Head of caudate nucleus (tissue), 42 donors: ENCODE data around the gene TERF2IP.

Experiments used
- DNase-seq, 42 donors: peaks; one replicate each; pipeline versions ENCODE4 v3.0.0 to v3.0.0-alpha.2; 2020 to 2021; ENCODE audit warnings: mixed read lengths in 7 of 42
- intact Hi-C: fragments of 100-400 bp; cut with DNase I; formaldehyde crosslinking; loops from one replicate; pipeline ENCODE4 v1.15.0; 2022

TERF2IP gene, protein sequence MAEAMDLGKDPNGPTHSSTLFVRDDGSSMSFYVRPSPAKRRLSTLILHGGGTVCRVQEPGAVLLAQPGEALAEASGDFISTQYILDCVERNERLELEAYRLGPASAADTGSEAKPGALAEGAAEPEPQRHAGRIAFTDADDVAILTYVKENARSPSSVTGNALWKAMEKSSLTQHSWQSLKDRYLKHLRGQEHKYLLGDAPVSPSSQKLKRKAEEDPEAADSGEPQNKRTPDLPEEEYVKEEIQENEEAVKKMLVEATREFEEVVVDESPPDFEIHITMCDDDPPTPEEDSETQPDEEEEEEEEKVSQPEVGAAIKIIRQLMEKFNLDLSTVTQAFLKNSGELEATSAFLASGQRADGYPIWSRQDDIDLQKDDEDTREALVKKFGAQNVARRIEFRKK

DNA sequence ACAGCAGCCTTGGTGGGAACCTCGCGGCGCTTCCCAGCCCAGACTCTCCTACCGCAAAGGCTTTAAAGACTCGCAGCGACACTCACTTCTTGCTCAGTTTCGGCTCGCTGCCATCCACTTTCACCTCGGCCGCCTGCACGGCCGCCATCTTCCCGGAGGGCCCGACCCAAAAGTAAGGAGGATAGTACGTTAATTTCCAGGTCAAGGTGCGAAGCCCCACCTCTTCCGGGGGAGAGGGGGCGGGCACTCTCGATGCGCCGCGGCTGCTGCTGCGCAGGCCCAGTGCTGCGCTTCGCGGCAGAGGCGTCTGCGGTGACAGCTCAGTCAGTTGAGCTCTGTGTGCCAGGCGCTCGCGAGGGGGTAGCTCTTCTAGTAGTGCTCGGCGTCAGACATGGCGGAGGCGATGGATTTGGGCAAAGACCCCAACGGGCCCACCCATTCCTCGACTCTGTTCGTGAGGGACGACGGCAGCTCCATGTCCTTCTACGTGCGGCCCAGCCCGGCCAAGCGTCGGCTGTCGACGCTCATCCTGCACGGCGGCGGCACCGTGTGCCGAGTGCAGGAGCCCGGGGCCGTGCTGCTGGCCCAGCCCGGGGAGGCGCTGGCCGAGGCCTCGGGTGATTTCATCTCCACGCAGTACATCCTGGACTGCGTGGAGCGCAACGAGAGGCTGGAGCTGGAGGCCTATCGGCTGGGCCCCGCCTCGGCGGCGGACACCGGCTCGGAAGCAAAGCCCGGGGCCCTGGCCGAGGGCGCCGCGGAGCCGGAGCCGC lies at the start of gene TERF2IP, which contains the start of gene KARS1:
TERF2IP (plus strand) TSS at position 282 of the 773 bp plus-strand sequence; CDS start at position 392, 110 bp downstream.
KARS1 (minus strand) TSS at position 174 of the 773 bp plus-strand sequence; CDS start at position 148, 26 bp downstream.
- DNase-seq: peak; percentile 87 to 98 (median 95)
- intact Hi-C loops: no loop called here

DNA sequence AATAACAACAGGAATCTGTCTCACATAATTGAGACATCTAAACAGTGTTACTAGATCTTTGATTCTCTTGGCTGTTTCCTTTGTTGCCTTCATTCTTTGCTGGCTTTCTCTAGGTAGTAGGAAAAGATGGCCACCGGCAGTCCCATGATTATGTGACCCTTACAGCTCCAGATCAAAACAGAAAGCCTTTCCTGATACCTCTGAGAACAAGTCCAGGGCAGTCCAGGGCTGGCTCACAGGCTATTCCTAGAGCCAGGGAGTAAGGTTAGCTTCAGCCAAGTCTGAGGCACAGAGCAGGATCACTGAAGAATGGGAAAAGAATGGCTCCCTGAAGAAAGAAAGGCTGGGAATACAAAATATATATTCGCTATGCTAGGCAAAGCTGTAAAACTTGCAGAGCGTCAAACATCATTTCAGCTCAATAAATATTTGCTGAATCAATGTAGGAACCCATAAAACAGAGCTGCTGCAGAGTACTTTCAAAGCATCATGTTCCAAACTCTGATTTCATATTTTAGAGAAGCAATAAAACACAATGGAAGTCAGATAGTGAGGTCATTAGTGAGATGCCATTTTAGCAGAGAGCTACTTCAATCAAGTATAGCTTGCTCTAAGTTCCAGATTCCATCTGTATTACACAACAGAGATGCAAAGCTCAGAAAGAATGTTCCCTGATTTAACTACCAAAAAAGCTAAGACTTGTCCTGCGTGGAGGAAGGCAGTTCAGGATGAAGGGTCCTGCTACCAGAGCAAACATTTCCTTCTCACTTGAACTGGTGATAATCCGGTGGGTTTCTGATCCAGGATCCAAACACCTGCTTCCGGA lies 47.9 kb upstream of the TERF2IP start:
- DNase-seq: no peak
- intact Hi-C loops: no loop called here

DNA sequence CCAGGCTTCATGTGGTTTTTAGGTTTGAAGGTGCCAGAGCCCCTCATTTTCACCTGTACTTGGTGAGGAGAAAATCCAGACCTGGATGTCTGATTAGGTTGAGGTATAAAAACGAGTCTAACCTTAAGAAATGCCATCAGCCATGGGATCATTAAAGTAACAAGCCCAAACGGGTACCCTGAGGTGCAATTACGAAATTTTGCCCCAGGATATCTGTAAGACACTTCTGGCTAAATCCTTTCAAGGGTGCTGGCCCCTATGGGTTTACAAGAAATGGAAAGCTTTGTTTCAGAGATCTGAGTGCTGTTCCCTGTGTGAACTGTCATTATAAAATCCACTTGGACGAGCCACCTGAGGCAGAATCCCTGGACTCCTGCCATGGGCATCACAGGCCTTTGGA lies 44.3 kb upstream of the TERF2IP start:
- intact Hi-C loops: no loop called here
- DNase-seq: no peak

DNA sequence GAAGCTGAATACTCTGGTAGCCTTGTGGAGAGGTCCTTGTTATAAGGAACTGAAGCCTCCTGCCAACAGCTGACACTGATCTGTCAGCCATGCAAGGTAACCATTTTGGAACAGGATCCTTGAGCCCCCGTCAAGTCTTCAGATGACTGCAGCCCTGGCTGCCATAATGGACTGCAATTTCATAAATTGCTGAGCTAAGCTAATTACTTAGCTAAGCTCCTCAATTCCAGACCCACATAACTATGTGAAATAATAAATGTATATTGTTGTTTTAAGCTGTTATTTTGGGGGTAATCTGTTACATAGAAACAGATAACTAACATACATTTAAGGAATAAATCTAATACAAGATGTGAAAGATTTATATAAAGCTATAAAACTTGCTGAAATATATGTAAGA lies 41.1 kb upstream of the TERF2IP start:
- intact Hi-C loops: no loop called here
- no peak for DNase-seq

DNA sequence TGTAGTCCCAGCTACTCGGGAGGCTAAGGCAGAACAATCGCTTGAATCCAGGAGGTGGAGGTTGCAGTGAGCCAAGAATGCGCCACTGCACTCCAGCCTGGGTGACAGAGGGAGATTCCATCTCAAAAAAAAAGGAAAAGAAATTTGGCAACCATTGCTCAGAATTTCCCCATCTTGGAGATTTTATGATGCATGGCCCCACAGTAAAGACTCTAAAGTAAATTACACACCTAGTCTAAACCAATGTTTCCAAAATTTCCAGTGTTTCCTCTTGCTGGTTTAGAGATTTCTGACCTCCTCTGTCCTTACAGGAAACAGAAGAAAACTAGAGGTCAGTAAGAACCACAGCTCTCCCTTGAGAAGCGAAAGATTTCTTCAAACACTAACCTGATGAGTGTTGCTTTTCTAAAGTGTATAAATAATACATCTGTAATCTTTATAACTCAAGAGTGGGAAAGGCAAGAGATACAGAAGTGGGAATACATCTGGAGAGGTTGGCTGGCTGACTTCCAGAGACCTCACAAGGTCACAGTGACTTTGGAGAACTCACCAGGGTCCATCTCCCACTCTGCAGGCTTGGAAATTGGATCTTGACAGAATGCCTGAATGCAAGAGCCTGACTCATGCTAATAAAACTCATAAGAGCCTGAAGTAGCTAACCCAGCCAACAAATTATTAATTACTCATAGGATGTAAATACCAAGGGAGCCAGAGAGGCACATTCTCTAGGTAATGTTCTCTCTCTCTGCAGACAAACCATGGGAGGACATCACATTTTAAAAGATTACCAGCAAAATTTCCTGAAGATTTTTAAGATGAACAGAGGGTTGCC lies 33.3 kb upstream of the TERF2IP start:
- intact Hi-C loops: no loop called here
- no peak for DNase-seq

DNA sequence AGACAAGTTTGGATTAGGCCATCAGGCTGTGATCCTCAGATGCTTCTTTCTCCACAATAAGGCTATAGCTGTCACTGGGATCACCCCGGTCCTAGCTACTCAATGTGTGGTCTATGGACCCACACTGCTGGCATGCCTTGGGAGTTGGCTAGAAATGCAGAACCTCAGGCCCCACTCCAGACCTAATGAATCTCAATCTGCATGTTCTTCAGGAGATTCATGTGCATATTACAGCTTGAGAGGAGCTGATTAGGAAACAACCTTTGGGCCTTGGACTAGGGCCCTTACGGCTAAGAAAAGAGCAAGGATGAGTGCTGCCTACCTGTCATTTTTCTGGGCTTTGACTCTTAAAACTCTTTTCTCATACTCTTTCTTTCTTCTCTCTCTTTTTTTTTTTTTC lies 32.0 kb upstream of the TERF2IP start:
- no peak for DNase-seq
- intact Hi-C loops: no loop called here

DNA sequence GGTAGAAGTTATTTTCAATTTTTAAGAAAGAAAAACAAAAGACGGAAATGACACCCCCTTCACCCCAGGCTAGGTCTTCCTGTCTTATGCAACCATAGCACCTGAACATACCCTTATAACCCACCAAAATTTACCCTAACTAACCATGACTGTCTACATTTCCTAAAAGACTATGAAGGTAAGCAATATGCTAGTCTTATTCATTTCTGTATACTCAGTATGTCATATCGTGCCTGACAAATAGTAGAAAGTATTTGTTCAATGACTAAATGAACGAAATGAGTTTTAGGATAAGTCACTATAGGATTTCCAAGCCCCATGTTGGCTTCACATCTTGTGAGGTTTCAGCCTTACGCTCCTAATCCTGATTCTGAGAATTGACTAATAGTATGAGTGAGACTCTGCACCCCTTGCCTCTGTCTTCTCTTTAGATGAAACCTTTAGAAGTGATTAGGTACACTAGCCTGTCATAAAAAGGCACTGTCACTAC lies 31.0 kb upstream of the TERF2IP start:
- DNase-seq: no peak
- intact Hi-C loops: no loop called here

DNA sequence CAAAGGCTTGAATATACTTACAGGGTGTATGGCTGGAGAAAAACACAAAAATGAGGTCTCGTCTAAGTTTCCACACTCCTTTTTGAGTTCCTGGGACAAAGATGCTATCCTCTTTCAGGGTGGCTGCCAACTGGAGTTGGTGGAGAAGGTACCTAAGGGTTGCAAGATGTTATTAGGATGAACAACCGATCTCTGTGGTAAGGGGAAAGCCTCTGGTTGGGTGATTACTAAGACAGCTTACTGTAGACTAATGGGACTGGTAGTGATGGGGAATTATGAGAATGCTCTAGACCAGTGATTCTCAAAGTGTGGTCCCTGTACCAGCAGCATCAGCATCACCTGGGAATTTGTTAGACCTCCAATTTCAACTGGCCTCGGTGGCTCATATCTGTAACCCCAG lies 30.5 kb upstream of the TERF2IP start:
- no peak for DNase-seq
- intact Hi-C loops: no loop called here

DNA sequence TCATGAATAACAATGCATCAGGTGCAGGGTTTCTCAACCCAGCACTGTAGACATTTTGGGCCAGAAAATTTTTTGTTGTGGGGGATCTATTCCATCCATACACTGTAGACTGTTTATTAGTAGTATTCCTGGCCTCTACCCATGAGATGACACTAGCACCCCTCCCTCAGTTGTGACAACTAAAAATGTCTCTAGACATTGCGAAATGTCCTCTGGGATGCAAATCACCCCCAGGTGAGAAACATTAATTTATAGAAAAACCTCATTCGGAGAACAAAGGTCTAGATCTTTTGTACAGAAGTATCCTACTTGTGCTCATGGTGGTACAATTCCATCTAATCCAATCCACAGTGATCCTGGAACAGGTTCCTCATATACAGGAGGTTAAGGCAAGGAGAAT lies 28.8 kb upstream of the TERF2IP start:
- intact Hi-C loops: no loop called here
- no peak for DNase-seq

DNA sequence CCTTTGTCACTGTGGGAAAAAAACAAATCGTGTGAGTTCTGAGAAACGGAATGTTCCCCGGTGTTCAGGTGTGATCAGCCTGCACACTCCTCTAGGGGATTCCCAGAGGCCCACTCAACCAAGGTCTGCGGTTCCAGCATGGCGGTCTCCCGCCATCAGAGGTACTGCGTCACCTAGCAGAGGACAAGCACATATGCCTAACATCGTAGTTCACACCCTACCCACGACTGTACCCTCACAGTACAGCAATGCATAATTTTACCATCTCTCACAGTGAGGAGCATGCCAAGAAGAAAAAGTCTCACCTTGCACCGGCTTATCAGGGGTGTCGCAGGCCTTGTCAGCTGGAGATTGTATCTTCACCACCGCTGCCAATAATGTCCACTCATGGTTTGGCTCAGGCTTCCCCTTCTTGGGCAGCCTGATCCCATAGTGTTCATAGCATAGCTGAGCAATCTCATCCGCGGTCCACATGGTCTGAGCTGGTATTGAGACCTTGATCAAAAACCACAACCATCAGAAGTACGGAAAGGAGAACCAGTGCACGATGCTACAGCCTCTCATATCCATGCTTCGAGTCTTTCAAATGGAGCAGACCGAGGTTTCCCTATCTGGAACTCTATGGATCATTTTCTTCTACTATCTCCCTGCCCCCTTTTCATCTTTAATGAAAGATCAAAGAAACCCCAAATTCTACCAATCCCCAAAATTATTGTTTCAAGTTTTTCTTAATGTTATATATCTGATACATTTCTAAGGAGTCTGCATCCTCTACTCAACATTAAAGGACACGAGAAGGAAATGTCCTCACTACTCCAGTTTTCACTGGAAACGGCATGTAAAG lies 27.0 kb upstream of the TERF2IP start:
- intact Hi-C loops: loop anchor here (5.0 to 10.0 kb wide), 3 partner anchors 53 to 186 kb away; partner anchors contain the start of genes CFDP1, GABARAPL2 and TMEM170A

DNA sequence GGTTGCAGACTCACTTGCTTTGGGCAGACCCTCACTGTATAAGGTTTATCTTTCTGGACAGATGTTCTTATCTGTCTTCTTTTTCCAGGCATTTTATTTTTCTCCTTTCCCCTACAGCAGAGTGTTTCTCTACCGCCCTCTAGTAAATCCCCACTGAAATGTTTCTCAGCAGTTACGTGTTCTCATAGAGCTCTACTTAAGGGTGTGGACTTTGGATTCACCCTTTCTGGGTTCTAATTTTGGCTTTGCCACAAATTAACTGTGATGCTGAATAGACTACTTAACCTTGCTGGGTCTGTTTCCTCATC lies 26.4 kb upstream of the TERF2IP start:
- DNase-seq: peak in 5 of 42 donors; percentile 9 to 53 (median 30)
- intact Hi-C loops: loop anchor here (5.0 to 10.0 kb wide), 3 partner anchors 54 to 186 kb away; partner anchors contain the start of genes CFDP1, GABARAPL2 and TMEM170A

More for the DNA sequence above, 27.0 kb upstream of the TERF2IP start:
- no peak for DNase-seq

DNA sequence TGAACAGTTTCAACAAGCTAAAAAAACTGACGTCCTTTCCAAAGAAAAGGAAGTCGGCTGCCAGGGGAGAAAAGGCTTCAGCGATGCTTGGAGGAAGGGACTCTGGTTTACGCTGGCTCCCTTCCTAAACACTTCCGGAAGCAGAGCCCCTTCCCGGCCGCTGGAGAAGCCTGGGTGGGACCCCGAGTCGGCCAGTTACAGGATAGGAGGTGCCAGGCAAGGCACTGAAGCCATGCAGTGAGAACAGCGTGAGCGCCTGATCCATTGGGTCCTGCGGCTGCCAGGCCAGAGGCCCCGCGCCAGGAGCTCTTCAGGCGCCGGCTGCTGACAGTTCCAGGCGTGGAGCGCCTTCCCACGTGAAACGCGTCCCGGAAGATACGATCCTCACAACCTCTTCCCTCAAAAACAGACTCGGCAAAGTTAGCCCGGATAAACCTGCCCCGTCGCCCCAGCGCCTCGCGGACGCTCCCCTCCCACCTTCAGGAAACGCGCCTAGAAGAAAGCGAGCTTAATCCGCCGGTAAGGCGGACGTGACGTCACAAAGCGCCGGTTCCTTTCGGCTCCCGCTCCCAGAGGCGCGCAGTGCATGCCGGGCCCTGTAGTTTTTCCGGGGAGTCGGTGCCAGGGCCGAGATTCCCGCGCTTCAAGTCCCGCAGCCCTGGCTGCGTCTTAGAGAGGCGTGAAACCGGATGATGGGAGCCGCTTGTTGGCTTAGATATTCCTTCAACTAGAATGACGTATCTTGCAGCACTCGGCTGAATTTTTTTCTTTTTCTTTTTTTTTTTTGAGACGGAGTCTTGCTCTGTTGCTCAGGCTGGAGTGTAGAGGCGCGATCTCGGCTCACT lies 24.6 kb upstream of the TERF2IP start, which contains the start of gene ADAT1:
ADAT1 (minus strand) TSS at position 521 of the 845 bp plus-strand sequence. CDS start 2,482 bp downstream, outside the sequence.
- DNase-seq: peak; percentile 95 to 100 (median 99)
- intact Hi-C loops: loop anchor here (2.0 to 10.0 kb wide), 4 partner anchors 56 to 188 kb away; partner anchors contain the start of genes CFDP1, GABARAPL2 and TMEM170A

DNA sequence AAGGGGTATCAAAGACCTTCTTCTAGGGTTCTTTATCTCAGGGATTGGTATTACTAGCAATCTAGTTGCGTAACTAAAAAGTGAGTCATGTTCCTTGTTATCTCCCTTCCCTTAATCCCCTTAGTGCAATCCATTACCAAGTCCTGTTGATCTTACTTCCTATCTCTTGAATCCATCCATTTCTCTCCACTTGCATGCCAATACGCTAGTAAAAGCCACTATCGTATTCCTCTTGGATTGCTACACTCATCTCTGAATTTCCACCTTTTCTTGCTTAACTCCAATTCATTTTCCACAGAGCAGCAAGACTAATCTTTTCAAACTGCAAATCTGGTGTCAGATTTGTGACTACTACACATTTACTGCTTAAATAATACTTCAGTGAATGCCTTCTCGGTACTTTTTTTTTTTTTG lies 22.6 kb upstream of the TERF2IP start:
- no peak for DNase-seq
- intact Hi-C loops: loop anchor here (5.0 to 10.0 kb wide), 3 partner anchors 58 to 190 kb away; partner anchors contain the start of genes CFDP1, GABARAPL2 and TMEM170A

DNA sequence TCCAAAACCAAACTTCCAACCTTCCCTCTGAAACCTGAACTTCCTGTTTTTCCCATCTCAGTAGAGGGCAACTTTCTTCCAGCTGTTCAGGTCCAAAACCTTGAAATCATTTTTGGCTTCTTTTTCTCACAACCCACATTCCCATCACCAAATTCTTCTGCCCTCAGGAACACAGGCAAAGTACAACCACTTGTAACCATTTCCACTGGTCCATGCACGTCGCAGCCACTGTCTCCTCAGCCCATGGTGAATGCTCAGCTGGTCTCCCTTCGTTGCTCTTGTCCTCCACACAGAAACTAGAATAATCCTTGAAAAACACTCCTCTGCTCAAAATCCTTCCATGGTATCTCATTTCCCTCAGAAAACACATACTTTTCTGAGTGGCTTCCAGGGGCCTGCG lies 20.8 kb upstream of the TERF2IP start:
- intact Hi-C loops: loop anchor here (10.0 kb wide), 2 partner anchors 162 to 192 kb away; partner anchors contain the start of genes CFDP1 and TMEM170A
- no peak for DNase-seq

DNA sequence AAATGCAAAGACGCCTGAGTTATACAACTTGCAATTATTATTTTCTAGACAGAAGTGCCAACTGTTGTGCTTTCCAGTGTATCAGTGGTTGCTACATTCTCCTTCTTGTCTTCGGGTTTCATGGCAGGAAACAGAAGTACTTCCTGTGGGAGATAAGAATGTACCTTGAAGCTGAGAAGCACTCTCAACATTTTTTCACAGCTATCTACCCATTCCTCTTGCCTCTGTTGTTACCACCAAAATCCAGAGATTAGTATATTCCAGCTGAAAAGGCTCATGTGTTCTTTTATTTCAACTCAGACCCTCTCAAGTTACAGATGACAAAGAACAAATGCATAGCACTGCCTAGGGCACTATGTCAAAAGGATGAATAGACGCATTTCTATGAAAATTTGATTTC lies 19.7 kb upstream of the TERF2IP start:
- DNase-seq: no peak
- intact Hi-C loops: loop anchor here (10.0 kb wide), 2 partner anchors 163 to 193 kb away; partner anchors contain the start of genes CFDP1 and TMEM170A

DNA sequence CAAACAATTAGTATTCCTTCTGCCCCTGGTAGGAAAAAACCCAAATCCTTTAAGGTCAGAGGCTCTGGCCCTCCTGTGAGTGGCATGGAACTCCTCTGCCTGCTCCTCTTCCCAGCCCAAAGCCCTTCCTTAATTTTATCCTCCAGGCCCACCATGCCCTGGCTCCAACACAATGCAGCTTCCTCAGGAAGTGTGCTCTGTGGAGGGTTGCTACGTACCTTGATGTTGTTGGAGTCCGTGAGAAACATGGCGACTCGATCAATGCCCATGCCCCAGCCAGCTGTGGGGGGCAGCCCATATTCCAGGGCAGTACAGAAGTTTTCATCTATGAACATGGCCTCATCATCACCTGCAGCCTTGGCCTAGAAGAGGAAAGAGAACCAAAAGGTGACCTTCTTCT lies 19.2 kb upstream of the TERF2IP start:
- intact Hi-C loops: loop anchor here (10.0 kb wide), 2 partner anchors 164 to 194 kb away; partner anchors contain the start of genes CFDP1 and TMEM170A
- no peak for DNase-seq
